WTC11 (cell line): ENCODE results near the gene PRPF6. TPM values are rescaled to one million over a fixed set of nuclear protein-coding genes. Genes with fewer than 3 reads are reported as not detected.

Experiments used
- ATAC-seq: fragments of 200-7000 bp; cut with Tn5 transposase; 2 replicates; pipeline ENCODE4 v1.10.0; 2021; ENCODE audit warnings: mild to moderate bottlenecking, moderate library complexity
- CTCF ChIA-PET: fragments of 300-600 bp; sonication (Branson Sonifier 250); formaldehyde crosslinking; loops from one replicate; lab custom pipeline; 2021; ENCODE audit warnings: antibody characterized with exemption; lab: Charles Lee
- POLR2A ChIA-PET: fragments of 350-600 bp; sonication (Branson Sonifier 250); formaldehyde crosslinking; loops from one replicate; lab custom pipeline; 2021; ENCODE audit warnings: antibody characterized with exemption; lab: Charles Lee
- DNase-seq: peaks from one replicate; pipeline ENCODE4 v3.0.0; 2021; ENCODE audit warnings: low spot score
- H3K27ac Mint-ChIP-seq: 2 replicates; pipeline ENCODE4 v1.8.0; 2021; ENCODE audit warnings: mixed read lengths
- H3K27me3 Mint-ChIP-seq: 2 replicates; pipeline ENCODE4 v1.8.0; 2021; ENCODE audit warnings: low read depth, mild to moderate bottlenecking, moderate library complexity, mixed read lengths
- H3K36me3 Mint-ChIP-seq: 2 replicates; pipeline ENCODE4 v1.8.0; 2021; ENCODE audit warnings: mixed read lengths
- H3K4me1 Mint-ChIP-seq: 2 replicates; pipeline ENCODE4 v1.8.0; 2022; ENCODE audit warnings: mixed read lengths
- H3K4me3 Mint-ChIP-seq: 2 replicates; pipeline ENCODE4 v1.8.0; 2021; ENCODE audit warnings: mild to moderate bottlenecking, moderate library complexity, mixed read lengths
- H3K9me3 Mint-ChIP-seq: 2 replicates; pipeline ENCODE4 v1.8.0; 2021; ENCODE audit warnings: mixed read lengths
- CBFB ChIP-seq: sonication (generic); formaldehyde crosslinking; IDR thresholded peaks from 2 replicates; pipeline ENCODE4 v1.8.1; 2022; ENCODE audit warnings: mild to moderate bottlenecking, low read depth, missing genetic modification reagents
- E2F5 ChIP-seq: sonication (generic); formaldehyde crosslinking; IDR thresholded peaks from 2 replicates; pipeline ENCODE4 v1.8.1; 2022; ENCODE audit warnings: mild to moderate bottlenecking, moderate library complexity, missing genetic modification reagents
- MYBL2 ChIP-seq: sonication (generic); formaldehyde crosslinking; IDR thresholded peaks from 2 replicates; pipeline ENCODE4 v1.8.1; 2023; ENCODE audit warnings: mild to moderate bottlenecking, moderate library complexity, missing genetic modification reagents
- NR1H2 ChIP-seq: sonication (generic); formaldehyde crosslinking; IDR thresholded peaks from 2 replicates; pipeline ENCODE4 v1.9.0; 2021; ENCODE audit warnings: mild to moderate bottlenecking, moderate library complexity, missing genetic modification reagents
- SOX15 ChIP-seq: fragments of 250-450 bp; sonication (Bioruptor Pico); IDR thresholded peaks from 2 replicates; pipeline ENCODE4 v1.9.0; 2021; ENCODE audit warnings: mild to moderate bottlenecking
- TEAD4 ChIP-seq: sonication (generic); formaldehyde crosslinking; IDR thresholded peaks from 2 replicates; pipeline ENCODE4 v1.8.0; 2022; ENCODE audit warnings: mild to moderate bottlenecking, missing genetic modification reagents
- TP53 ChIP-seq: sonication (generic); formaldehyde crosslinking; IDR thresholded peaks from 2 replicates; pipeline ENCODE4 v1.8.1; 2023; ENCODE audit warnings: mild to moderate bottlenecking, missing genetic modification reagents
- USF1 ChIP-seq: sonication (generic); formaldehyde crosslinking; IDR thresholded peaks from 2 replicates; pipeline ENCODE4 v1.8.0; 2022; ENCODE audit warnings: mild to moderate bottlenecking, missing genetic modification reagents
- ZNF219 ChIP-seq: sonication (generic); formaldehyde crosslinking; IDR thresholded peaks from 2 replicates; pipeline ENCODE4 v1.8.0; 2023; ENCODE audit warnings: missing genetic modification reagents, mild to moderate bottlenecking, borderline replicate concordance
- ZNF281 ChIP-seq: sonication (generic); formaldehyde crosslinking; IDR thresholded peaks from 2 replicates; pipeline ENCODE4 v1.8.0; 2023; ENCODE audit warnings: mild to moderate bottlenecking, missing genetic modification reagents
- ZNF423 ChIP-seq: fragments of 250-450 bp; sonication (Bioruptor Pico); IDR thresholded peaks from 2 replicates; pipeline ENCODE4 v2.1.2; 2022; ENCODE audit warnings: mild to moderate bottlenecking, moderate library complexity
- ZNF671 ChIP-seq: fragments of 250-450 bp; sonication (Bioruptor Pico); IDR thresholded peaks from 2 replicates; pipeline ENCODE4 v1.8.0; 2021; ENCODE audit warnings: mild to moderate bottlenecking
- total RNA-seq: library from RNA; stranded (reverse); gene quantifications from 3 replicates; pipeline ENCODE4 v1.2.3, GENCODE V29; 2021
- TF ChIP-seq, protein P1 (sequence below): fragments of 200-600 bp; IDR thresholded peaks from 2 replicates; pipeline ENCODE4 v1.8.0; 2022; ENCODE audit warnings: antibody characterized with exemption
- TF ChIP-seq, protein P2 (sequence below): fragments of 250-450 bp; sonication (Bioruptor Pico); IDR thresholded peaks from 2 replicates; pipeline ENCODE4 v1.8.0; 2021; ENCODE audit warnings: mild to moderate bottlenecking
- TF ChIP-seq, protein P3 (sequence below): fragments of 250-450 bp; sonication (Bioruptor Pico); IDR thresholded peaks from 2 replicates; pipeline ENCODE4 v1.9.0; 2021; ENCODE audit warnings: mild to moderate bottlenecking, borderline replicate concordance
- TF ChIP-seq, protein P4 (sequence below): fragments of 250-450 bp; sonication (Bioruptor Pico); conservative IDR thresholded peaks from 2 replicates; pipeline ENCODE4 v1.9.0; 2021; ENCODE audit warnings: mild to moderate bottlenecking

The PRPF6 gene
- total RNA-seq, 1 experiment from 2014 or later: 79.4 TPM

DNA sequence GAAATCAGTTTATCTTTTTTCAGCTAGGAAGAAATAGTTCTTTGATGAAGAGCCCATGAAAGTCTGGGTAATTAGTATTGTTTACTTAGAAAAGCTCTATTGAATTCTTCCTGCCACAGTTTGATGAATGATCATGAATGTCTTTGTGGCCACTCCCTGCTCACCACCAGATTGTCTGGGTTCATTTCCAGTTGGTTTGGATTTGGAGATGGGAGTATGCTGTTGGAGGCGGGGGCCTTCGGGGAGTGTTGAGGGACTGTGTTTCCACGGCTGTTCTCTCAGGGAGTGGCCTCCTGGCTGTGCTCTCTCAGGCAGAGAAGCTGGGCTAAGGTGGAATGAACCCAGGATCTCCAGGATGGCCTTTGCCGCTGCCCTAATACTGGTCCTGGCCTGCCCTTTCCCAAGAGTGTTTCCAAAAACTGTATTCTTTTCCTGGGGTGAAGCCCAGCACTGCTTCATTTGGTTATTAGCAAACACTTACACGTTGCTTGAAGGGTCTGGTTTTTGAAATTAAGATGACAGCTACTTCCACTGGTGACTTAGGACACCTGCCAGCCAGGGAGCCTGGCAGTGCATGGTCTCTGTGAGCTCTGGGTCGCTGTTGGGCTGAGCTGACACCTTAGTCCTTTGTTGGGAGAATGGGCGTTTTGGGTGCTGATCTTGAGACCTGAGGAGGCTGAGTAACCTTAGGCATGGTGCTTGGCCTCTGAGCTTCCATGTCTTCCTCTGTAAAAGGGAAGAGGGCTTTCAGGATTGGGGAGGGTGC lies 23.2 kb downstream of the PRPF6 start:
- Mint-ChIP-seq H3K4me1 (no peaks in the 10 kb centered on the region), H3K27me3 (no peaks in the 10 kb centered on the region), H3K27ac (no peak overlapping the region), H3K9me3 (peaks cover 9% of the 10 kb centered on the region), H3K4me3 (no peak overlapping the region)
- no peak for DNase-seq
- CTCF ChIA-PET: interaction anchor here (1.2 kb wide), 1 partner anchor 23 kb away, joined by 3 read pairs; the partner anchor contains the start of gene PRPF6
- TF ChIP-seq, protein P1, sequence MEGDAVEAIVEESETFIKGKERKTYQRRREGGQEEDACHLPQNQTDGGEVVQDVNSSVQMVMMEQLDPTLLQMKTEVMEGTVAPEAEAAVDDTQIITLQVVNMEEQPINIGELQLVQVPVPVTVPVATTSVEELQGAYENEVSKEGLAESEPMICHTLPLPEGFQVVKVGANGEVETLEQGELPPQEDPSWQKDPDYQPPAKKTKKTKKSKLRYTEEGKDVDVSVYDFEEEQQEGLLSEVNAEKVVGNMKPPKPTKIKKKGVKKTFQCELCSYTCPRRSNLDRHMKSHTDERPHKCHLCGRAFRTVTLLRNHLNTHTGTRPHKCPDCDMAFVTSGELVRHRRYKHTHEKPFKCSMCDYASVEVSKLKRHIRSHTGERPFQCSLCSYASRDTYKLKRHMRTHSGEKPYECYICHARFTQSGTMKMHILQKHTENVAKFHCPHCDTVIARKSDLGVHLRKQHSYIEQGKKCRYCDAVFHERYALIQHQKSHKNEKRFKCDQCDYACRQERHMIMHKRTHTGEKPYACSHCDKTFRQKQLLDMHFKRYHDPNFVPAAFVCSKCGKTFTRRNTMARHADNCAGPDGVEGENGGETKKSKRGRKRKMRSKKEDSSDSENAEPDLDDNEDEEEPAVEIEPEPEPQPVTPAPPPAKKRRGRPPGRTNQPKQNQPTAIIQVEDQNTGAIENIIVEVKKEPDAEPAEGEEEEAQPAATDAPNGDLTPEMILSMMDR: no peak
- no peak for TF ChIP-seq ZNF219 (CRISPR knock-in tag)
- TF ChIP-seq, all 79 proteins: peak for 0
- POLR2A ChIA-PET: no interaction called here
- peaks cover 57% of the 10 kb centered on the region for H3K36me3 Mint-ChIP-seq
- ATAC-seq: no peak

GRCh38 chr20:64005394-64005793 lies 24.5 kb downstream of the PRPF6 start:
- no peak for DNase-seq
- H3K27ac Mint-ChIP-seq: no peak overlapping the region
- H3K27me3 Mint-ChIP-seq: no peaks in the 10 kb centered on the region
- CTCF ChIA-PET: interaction anchor here (1.1 kb wide), 1 partner anchor 25 kb away, joined by 5 read pairs; no protein-coding TSS in a partner anchor
- ATAC-seq: no peak
- H3K4me1 Mint-ChIP-seq: no peaks in the 10 kb centered on the region
- peaks cover 56% of the 10 kb centered on the region for H3K36me3 Mint-ChIP-seq
- H3K9me3 Mint-ChIP-seq: peaks cover 9% of the 10 kb centered on the region
- POLR2A ChIA-PET: no interaction called here
- TF ChIP-seq CBFB (CRISPR knock-in tag): no peak
- no peak for TF ChIP-seq ZNF671
- no peak for TF ChIP-seq ZNF423 (CRISPR knock-in tag)
- TF ChIP-seq, protein P2, sequence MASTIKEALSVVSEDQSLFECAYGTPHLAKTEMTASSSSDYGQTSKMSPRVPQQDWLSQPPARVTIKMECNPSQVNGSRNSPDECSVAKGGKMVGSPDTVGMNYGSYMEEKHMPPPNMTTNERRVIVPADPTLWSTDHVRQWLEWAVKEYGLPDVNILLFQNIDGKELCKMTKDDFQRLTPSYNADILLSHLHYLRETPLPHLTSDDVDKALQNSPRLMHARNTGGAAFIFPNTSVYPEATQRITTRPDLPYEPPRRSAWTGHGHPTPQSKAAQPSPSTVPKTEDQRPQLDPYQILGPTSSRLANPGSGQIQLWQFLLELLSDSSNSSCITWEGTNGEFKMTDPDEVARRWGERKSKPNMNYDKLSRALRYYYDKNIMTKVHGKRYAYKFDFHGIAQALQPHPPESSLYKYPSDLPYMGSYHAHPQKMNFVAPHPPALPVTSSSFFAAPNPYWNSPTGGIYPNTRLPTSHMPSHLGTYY (CRISPR knock-in tag): no peak
- no peak for TF ChIP-seq SOX15
- TF ChIP-seq TEAD4 (CRISPR knock-in tag): no peak
- TF ChIP-seq MYBL2 (CRISPR knock-in tag): no peak
- no peak for TF ChIP-seq NR1H2 (CRISPR knock-in tag)
- no peak for TF ChIP-seq ZNF281 (CRISPR knock-in tag)
- TF ChIP-seq, protein P3, sequence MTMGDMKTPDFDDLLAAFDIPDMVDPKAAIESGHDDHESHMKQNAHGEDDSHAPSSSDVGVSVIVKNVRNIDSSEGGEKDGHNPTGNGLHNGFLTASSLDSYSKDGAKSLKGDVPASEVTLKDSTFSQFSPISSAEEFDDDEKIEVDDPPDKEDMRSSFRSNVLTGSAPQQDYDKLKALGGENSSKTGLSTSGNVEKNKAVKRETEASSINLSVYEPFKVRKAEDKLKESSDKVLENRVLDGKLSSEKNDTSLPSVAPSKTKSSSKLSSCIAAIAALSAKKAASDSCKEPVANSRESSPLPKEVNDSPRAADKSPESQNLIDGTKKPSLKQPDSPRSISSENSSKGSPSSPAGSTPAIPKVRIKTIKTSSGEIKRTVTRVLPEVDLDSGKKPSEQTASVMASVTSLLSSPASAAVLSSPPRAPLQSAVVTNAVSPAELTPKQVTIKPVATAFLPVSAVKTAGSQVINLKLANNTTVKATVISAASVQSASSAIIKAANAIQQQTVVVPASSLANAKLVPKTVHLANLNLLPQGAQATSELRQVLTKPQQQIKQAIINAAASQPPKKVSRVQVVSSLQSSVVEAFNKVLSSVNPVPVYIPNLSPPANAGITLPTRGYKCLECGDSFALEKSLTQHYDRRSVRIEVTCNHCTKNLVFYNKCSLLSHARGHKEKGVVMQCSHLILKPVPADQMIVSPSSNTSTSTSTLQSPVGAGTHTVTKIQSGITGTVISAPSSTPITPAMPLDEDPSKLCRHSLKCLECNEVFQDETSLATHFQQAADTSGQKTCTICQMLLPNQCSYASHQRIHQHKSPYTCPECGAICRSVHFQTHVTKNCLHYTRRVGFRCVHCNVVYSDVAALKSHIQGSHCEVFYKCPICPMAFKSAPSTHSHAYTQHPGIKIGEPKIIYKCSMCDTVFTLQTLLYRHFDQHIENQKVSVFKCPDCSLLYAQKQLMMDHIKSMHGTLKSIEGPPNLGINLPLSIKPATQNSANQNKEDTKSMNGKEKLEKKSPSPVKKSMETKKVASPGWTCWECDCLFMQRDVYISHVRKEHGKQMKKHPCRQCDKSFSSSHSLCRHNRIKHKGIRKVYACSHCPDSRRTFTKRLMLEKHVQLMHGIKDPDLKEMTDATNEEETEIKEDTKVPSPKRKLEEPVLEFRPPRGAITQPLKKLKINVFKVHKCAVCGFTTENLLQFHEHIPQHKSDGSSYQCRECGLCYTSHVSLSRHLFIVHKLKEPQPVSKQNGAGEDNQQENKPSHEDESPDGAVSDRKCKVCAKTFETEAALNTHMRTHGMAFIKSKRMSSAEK (CRISPR knock-in tag): no peak
- no peak for TF ChIP-seq TP53 (CRISPR knock-in tag)
- TF ChIP-seq E2F5 (CRISPR knock-in tag): no peak
- TF ChIP-seq ZNF219 (CRISPR knock-in tag): no peak
- TF ChIP-seq USF1 (CRISPR knock-in tag): no peak
- TF ChIP-seq, protein P4, sequence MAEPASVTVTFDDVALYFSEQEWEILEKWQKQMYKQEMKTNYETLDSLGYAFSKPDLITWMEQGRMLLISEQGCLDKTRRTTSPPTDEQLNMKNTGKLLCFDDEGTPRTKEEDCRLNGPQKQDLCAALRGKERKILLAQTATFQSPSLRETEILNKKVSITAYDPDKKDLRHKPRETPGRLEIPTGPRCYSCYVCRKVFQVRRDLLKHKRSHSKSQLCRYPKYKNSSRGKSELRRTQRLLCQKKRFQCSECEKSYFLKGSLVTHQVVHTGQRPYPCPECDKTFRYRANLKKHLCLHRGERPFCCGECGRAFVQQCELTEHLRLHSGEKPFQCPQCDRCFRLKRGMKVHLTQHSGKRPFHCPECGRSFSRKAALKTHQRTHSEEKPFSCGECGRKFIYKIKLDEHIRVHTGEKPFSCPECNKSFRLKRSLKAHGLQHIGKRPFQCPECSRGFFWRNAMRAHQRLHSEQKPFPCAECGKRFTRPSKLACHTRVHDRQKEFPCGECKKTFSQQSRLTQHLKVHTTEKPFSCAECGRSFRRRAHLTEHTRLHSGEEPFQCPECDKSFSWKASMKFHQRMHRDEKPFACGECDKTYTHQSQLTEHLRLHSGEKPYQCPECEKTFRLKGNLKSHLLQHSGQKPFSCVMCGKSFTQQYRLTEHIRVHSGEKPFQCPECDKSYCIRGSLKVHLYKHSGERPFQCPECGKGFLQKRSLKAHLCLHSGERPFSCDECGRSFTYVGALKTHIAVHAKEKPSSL (CRISPR knock-in tag): no peak
- H3K4me3 Mint-ChIP-seq: no peak overlapping the region
